Skeletal muscle tissue (tissue), 4 donors: ENCODE data around the gene TDRD7. TPM values are rescaled to one million over a fixed set of nuclear protein-coding genes. Genes with fewer than 3 reads are reported as not detected.

Experiments used
- H3K27ac ChIP-seq: one replicate; pipeline ENCODE4 v1.7.0; 2013; ENCODE audit warnings: mild to moderate bottlenecking, low read depth, low read length, inconsistent platforms
- H3K27me3 ChIP-seq, 3 donors: one replicate each; pipeline ENCODE4 v1.7.0; 2013; ENCODE audit warnings: low read length in 3 of 3; ENCODE audit not compliant: control insufficient read depth in 3 of 3, insufficient read depth in 3 of 3
- H3K36me3 ChIP-seq, 3 donors: one replicate each; pipeline ENCODE4 v1.7.0; 2013; ENCODE audit warnings: low read length in 3 of 3; ENCODE audit not compliant: control insufficient read depth in 3 of 3, insufficient read depth in 3 of 3
- H3K4me1 ChIP-seq, 3 donors: one replicate each; pipeline ENCODE4 v1.7.0; 2013; ENCODE audit warnings: low read length in 3 of 3, mild to moderate bottlenecking in 3 of 3; ENCODE audit not compliant: control insufficient read depth in 3 of 3, insufficient read depth in 3 of 3
- H3K4me3 ChIP-seq, 3 donors: one replicate each; pipeline ENCODE4 v1.7.0; 2013; ENCODE audit warnings: low read length in 3 of 3
- H3K9ac ChIP-seq, 3 donors: one replicate each; pipeline ENCODE4 v1.7.0; 2013; ENCODE audit warnings: low read length in 3 of 3, mild to moderate bottlenecking in 3 of 3, moderate library complexity in 2 of 3, low read depth in 1 of 3
- H3K9me3 ChIP-seq, 3 donors: one replicate each; pipeline ENCODE4 v1.7.0; 2013; ENCODE audit warnings: low read length in 3 of 3; ENCODE audit not compliant: control insufficient read depth in 3 of 3
- total RNA-seq: library from RNA; depleted of rRNA; stranded (reverse); fragments of >200 nt; gene quantifications from one replicate; pipeline ENCODE4 v1.2.3, GENCODE V29; 2014
- donor health status: Osteomylitis.

The TDRD7 gene
- total RNA-seq, 1 donor from 2014 or later, result 5.2 TPM

DNA sequence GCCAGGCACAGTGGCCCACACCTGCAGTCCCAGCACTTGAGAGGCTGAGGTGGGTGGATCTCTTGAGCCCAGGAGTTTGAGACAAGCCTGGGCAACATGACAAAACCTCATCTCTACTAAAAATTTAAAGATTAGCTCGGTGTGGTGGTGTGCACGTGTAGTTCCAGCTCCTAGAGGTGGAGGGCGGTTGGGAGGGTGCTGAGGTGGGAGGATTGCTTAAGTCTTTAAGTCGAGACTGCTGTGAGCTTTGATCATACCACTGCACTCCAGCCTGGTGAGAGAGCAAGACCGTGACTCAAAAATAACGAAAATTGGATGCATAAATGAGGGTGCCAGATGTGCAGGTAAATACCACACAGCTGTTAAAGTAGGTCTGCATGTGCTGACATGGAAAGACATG lies 39.3 kb upstream of the TDRD7 start:
- Histone ChIP-seq H3K9me3 (no peaks in the 10 kb centered on the region), H3K27me3 (no peaks in the 10 kb centered on the region), H3K9ac (no peak overlapping the region), H3K4me3 (no peak overlapping the region), H3K36me3 (peaks cover 12 to 33% (median 20%) of the 10 kb centered on the region in 3 donors), H3K27ac (no peak overlapping the region), H3K4me1 (no peaks in the 10 kb centered on the region)

DNA sequence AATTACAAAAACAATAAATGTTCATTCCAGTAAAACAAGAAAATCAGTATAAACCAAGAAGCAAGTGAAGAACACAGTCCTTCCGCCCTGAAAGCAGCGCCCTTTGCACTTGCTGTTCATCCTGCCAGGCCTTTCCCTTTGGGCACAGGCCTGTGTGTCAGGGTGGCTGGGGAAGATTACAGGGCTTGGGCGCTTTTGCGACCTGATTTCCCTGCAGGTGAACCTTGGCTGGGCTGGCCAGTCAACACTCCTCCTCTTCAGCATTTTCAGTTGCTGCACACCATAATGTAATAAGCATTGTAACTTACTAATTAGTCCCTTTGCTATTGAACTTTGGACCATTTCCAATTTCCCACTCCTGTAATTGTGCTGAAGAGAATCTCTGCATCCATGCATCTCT lies 38.6 kb upstream of the TDRD7 start:
- Histone ChIP-seq H3K27ac (no peak overlapping the region), H3K4me1 (no peaks in the 10 kb centered on the region), H3K4me3 (no peak overlapping the region), H3K36me3 (peaks cover 12 to 31% (median 20%) of the 10 kb centered on the region in 3 donors), H3K9ac (no peak overlapping the region), H3K27me3 (no peaks in the 10 kb centered on the region), H3K9me3 (no peaks in the 10 kb centered on the region)

- Histone ChIP-seq H3K27me3 (no peaks in the 10 kb centered on the region), H3K4me3 (no peak overlapping the region), H3K36me3 (peaks cover 12 to 31% (median 23%) of the 10 kb centered on the region in 3 donors), H3K9me3 (no peaks in the 10 kb centered on the region), H3K9ac (no peak overlapping the region), H3K4me1 (no peaks in the 10 kb centered on the region), H3K27ac (no peak overlapping the region)
Observed at GRCh38 chr9:97374811-97375210, 37.1 kb upstream of the TDRD7 start.

- Histone ChIP-seq H3K27ac (no peak overlapping the region), H3K9me3 (no peaks in the 10 kb centered on the region), H3K4me1 (no peaks in the 10 kb centered on the region), H3K9ac (no peak overlapping the region), H3K27me3 (no peaks in the 10 kb centered on the region), H3K4me3 (no peak overlapping the region), H3K36me3 (peaks cover 9 to 26% (median 18%) of the 10 kb centered on the region in 3 donors)
Observed at GRCh38 chr9:97376902-97377301, 35.0 kb upstream of the TDRD7 start.

- H3K27me3 ChIP-seq, result peaks cover 10 to 16% (median 13%) of the 10 kb centered on the region in 3 donors
- peaks cover 0 to 3% (median 3%) of the 10 kb centered on the region in 3 donors for H3K36me3 ChIP-seq
- H3K9me3 ChIP-seq, result no peaks in the 10 kb centered on the region
- no peak overlapping the region for H3K27ac ChIP-seq
- no peak overlapping the region for H3K4me3 ChIP-seq
- H3K4me1 ChIP-seq, result peaks cover 0 to 4% (median 3%) of the 10 kb centered on the region in 3 donors
- no peak overlapping the region for H3K9ac ChIP-seq
Observed at GRCh38 chr9:97382099-97382718, 29.7 kb upstream of the TDRD7 start.

DNA sequence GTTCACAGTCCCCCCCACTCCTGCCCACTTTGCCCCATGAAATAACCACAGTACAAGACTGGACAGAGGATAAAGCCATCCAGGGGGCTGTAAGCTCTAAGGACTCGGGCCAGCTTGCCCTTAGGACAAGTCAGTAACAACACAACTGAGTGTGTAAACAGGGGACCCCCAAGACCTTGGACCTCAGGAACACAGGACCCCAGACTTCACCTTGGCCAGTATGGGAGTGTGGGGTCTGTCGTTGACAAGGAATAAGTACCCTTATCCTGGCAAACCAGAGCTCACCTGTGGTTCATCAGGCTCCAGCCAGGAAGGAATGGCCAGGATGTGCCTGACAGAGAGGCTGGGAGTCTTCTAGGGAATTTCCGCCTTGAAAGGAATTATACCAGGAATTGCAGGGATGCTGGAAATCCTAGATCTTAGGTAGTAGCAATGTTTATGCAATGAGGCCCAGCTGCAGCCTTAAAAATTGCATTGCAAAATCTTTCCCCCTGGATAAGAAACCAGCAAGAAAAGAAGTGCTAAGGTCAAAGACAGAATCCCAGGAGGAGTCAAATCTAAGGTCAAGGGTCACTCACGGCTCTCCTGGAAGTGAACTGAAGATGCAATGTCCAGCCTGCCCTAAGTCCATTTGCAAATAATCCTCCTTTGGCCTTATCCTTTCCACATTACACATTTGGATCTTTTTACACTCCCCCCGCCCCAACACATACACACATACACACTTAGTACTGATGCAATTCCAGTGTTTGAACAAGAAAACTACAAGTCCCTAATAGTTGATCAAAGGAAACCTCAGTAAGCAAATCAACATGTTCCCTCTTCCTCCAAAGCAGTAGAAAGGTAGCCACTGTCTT lies 27.3 kb upstream of the TDRD7 start:
- no peaks in the 10 kb centered on the region for H3K9me3 ChIP-seq
- peaks cover 0 to 6% (median 5%) of the 10 kb centered on the region in 3 donors for H3K4me1 ChIP-seq
- no peak overlapping the region for H3K4me3 ChIP-seq
- no peak overlapping the region for H3K27ac ChIP-seq
- H3K27me3 ChIP-seq, result peaks cover 13 to 29% (median 24%) of the 10 kb centered on the region in 3 donors
- H3K9ac ChIP-seq, result no peak overlapping the region
- no peaks in the 10 kb centered on the region for H3K36me3 ChIP-seq

DNA sequence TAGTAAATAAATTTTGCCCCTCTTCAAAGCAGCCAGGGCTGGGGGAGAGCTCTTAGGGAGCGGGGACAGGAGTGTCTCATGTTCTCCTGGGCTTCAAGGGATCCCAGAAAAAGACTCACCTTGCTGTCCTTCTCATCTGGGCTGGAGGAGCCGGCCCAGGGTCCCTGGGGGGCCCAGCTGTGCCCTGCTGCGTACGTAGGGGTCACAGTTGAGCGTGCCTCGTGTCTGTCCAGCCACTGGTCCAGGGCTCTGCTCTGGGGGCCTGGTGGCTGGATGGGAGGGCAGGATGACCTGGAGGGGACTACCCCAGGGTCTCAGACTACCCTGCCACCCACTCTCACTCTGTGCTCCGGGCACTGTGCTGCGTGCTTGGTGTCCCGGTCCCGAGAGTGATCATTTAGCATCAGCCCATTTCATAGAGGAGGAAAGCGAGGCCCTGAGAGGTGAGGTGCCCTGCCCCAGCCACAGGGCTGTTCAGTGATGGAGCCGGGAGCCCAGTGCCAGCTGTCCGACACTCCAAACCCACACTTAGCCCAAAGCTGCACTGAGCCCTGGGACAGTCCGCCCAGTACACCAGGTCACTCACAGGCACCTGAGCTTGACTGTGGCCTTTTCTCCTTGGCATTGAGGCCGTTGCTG lies 26.2 kb upstream of the TDRD7 start:
- Histone ChIP-seq H3K27ac (no peak overlapping the region), H3K4me3 (no peak overlapping the region), H3K27me3 (peaks cover 13 to 29% (median 24%) of the 10 kb centered on the region in 3 donors)

DNA sequence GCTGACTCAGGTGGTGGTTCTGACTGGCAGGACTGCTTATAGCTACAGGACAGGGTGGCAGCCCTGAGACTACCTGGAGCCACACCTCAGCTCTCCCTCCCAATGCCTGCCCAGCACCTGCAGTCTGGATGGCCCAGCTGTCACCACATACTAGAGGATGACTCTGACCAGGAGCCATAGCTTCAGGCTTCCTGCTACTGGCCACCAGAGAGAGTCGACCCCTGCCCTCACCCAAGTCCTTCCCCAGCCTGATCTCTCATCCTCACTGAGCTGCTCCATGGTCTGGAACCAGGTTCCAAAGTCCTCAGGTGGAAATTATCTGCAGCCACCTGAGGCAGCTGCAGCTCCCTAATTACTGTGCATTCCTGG lies 25.6 kb upstream of the TDRD7 start:
- Histone ChIP-seq H3K9me3 (no peaks in the 10 kb centered on the region), H3K36me3 (no peaks in the 10 kb centered on the region), H3K9ac (no peak overlapping the region), H3K27ac (no peak overlapping the region), H3K4me3 (no peak overlapping the region), H3K27me3 (peaks cover 14 to 29% (median 24%) of the 10 kb centered on the region in 3 donors), H3K4me1 (peaks cover 0 to 6% (median 5%) of the 10 kb centered on the region in 3 donors)

More for the DNA sequence above, 26.2 kb upstream of the TDRD7 start:
- Histone ChIP-seq H3K9ac (no peak overlapping the region), H3K36me3 (no peaks in the 10 kb centered on the region), H3K9me3 (no peaks in the 10 kb centered on the region), H3K4me1 (peaks cover 0 to 6% (median 5%) of the 10 kb centered on the region in 3 donors)

GRCh38 chr9:97386733-97387503 lies 25.0 kb upstream of the TDRD7 start:
- Histone ChIP-seq H3K36me3 (no peaks in the 10 kb centered on the region), H3K27me3 (peaks cover 18 to 29% (median 24%) of the 10 kb centered on the region in 3 donors), H3K9ac (no peak overlapping the region), H3K4me3 (no peak overlapping the region), H3K4me1 (peaks cover 0 to 6% (median 5%) of the 10 kb centered on the region in 3 donors), H3K9me3 (no peaks in the 10 kb centered on the region), H3K27ac (no peak overlapping the region)
